ENCODE results near the gene LRRC39. TPM values are rescaled to one million over a fixed set of nuclear protein-coding genes. Genes with fewer than 3 reads are reported as not detected.
A peak's percentile ranks its signal among the peaks of the same experiment; 100 is the strongest.

The LRRC39 gene
- total RNA-seq, 4 donors from 2014 or later: 0.35 to 2.5 (median 2.3) TPM

DNA sequence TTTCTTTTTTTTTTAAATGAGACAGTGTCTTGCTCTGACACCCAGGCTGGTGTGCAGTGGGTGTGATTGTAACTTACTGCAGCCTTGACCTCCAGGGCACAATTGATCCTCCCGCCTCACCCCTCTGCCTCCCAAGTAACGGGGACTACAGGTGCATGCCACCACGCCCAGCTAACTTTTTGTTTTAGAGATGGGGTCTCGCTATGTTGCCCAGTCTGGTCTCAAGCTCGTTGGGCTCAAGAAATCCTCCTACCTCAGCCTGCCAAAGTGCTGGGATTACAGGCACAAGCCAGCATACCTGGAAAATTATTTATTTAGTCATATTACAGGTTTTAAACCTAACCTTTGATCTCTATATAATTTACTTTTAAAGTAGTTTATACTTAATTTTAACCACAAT is 13.4 kb downstream of the LRRC39 start:
- Histone ChIP-seq H3K9me3 (no peaks in the 10 kb centered on the region), H3K4me1 (no peaks in the 10 kb centered on the region), H3K36me3 (no peaks in the 10 kb centered on the region), H3K4me3 (no peak overlapping the region), H3K27ac (no peak overlapping the region), H3K27me3 (no peaks in the 10 kb centered on the region)
- TF ChIP-seq, protein P1, sequence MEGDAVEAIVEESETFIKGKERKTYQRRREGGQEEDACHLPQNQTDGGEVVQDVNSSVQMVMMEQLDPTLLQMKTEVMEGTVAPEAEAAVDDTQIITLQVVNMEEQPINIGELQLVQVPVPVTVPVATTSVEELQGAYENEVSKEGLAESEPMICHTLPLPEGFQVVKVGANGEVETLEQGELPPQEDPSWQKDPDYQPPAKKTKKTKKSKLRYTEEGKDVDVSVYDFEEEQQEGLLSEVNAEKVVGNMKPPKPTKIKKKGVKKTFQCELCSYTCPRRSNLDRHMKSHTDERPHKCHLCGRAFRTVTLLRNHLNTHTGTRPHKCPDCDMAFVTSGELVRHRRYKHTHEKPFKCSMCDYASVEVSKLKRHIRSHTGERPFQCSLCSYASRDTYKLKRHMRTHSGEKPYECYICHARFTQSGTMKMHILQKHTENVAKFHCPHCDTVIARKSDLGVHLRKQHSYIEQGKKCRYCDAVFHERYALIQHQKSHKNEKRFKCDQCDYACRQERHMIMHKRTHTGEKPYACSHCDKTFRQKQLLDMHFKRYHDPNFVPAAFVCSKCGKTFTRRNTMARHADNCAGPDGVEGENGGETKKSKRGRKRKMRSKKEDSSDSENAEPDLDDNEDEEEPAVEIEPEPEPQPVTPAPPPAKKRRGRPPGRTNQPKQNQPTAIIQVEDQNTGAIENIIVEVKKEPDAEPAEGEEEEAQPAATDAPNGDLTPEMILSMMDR (IDR thresholded peaks at IDR 0.05): no peak
- no peak for TF ChIP-seq POLR2A (IDR thresholded peaks at IDR 0.05)
- no peak for DNase-seq

DNA sequence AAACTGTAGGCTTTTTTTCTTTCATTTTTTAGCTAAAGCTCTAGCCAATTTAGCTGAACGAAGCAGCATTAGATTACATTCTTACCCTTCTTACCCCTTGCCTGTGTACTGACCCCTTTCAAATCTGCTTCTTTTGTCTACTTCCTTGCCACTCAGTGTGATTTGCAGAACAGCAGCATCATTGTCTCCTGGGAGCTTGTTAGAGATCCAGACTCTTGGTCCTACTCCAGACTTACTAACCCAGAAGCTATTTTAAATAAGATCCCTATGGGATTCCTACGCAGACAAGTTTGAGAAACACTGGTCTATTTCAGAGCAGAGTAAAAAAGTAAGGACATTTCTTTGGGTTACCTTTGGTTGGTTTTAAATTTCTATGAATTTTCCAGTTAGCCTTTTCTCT is 13.8 kb downstream of the LRRC39 start:
- H3K4me3 ChIP-seq: no peak overlapping the region
- no peak overlapping the region for H3K27ac ChIP-seq
- H3K9me3 ChIP-seq: no peaks in the 10 kb centered on the region
- H3K4me1 ChIP-seq: no peaks in the 10 kb centered on the region
- no peaks in the 10 kb centered on the region for H3K27me3 ChIP-seq
- TF ChIP-seq, protein P1 (IDR thresholded peaks at IDR 0.05): no peak
- no peak for TF ChIP-seq POLR2A (IDR thresholded peaks at IDR 0.05)
- no peak for DNase-seq
- no peaks in the 10 kb centered on the region for H3K36me3 ChIP-seq

DNA sequence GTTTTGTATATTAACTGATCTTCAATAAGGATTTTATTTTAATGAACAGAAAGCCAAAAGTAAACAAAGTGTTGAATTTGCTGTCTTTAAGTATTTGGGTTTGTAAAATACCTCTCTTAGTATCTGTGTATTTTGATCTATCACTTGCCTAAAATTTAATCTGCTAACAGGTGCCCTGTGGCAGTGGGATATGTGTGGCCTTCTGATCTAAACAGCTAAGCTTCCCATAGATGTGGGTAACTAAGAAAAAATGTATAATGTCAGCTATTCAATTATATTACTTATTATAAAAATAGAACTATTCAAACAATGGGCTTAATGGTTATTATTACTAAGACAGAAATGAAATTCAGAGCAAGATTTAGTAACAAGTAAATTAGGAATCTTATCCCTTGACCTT is 15.2 kb downstream of the LRRC39 start:
- TF ChIP-seq, protein P1 (IDR thresholded peaks at IDR 0.05): no peak
- no peak for TF ChIP-seq POLR2A (IDR thresholded peaks at IDR 0.05)
- Histone ChIP-seq H3K9me3 (no peaks in the 10 kb centered on the region), H3K27me3 (no peaks in the 10 kb centered on the region), H3K4me3 (no peak overlapping the region), H3K36me3 (no peaks in the 10 kb centered on the region), H3K4me1 (no peaks in the 10 kb centered on the region), H3K27ac (no peak overlapping the region)
- DNase-seq: no peak

DNA sequence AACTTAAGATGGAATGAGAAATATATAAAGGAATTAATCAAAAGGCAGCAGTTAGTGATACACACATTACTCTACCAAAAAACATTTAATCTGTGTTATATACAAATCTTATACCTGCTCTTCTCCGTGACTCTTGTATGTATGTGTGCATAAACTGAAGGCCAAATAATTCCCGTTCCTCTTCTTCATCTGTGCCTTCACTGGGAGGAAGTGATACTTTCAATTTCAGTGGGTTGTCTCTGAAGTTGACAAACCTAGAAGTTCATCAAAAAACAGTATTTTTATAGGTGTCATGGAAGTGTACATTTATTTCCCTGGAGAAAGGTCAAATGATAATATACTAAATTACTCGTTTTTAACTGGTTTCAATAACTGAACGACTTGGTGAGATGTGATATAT is 25.8 kb downstream of the LRRC39 start:
- Histone ChIP-seq H3K36me3 (peaks cover 0 to 17% (median 0%) of the 10 kb centered on the region in 3 donors), H3K9me3 (no peaks in the 10 kb centered on the region), H3K4me3 (no peak overlapping the region), H3K4me1 (no peaks in the 10 kb centered on the region), H3K27me3 (no peaks in the 10 kb centered on the region), H3K27ac (no peak overlapping the region)
- TF ChIP-seq, protein P1 (IDR thresholded peaks at IDR 0.05): no peak
- no peak for TF ChIP-seq POLR2A (IDR thresholded peaks at IDR 0.05)
- no peak for DNase-seq

DNA sequence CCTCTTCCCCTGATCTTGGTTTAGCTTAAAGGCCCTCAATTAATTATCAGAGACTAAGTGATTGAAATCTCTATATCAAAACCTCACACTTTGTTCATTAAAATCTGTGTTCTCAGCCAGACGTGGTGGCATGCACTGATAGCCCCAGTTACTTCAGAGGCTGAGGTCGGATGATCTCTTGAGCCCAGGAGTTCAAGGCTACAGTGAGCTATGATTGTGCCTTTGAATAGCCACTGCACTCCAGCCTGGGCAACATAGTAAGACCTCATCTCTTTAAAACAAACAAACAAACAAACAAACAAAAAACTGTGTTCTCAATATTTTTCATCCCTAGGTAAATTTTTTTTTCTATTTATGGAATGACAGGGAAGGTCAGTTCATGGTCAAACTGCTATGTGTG is 26.4 kb downstream of the LRRC39 start:
- TF ChIP-seq POLR2A (IDR thresholded peaks at IDR 0.05): no peak
- TF ChIP-seq, protein P1 (IDR thresholded peaks at IDR 0.05): no peak
- Histone ChIP-seq H3K27ac (no peak overlapping the region), H3K9me3 (no peaks in the 10 kb centered on the region), H3K36me3 (peaks cover 0 to 22% (median 0%) of the 10 kb centered on the region in 3 donors), H3K27me3 (no peaks in the 10 kb centered on the region), H3K4me1 (no peaks in the 10 kb centered on the region), H3K4me3 (no peak overlapping the region)
- DNase-seq: no peak

DNA sequence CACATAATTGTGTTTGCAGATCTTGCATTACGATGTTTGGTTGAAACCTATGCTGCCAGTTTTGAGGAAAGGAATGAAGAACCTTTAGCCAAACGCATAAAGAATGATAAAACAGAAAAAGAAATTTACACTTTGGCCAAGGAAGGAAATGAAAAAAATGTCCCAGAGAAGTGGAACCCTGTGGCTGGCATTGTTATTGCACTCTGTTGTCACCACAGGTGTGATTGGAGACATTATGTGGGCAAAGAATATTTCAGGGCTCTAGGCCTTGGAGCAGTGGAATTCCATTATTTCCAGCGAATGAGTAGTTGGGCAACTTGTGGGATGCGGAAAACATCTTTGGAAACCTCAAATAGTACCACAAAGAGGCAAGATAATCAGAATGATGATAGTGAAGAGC is 30.2 kb downstream of the LRRC39 start:
- Histone ChIP-seq H3K36me3 (peaks cover 0 to 60% (median 0%) of the 10 kb centered on the region in 3 donors), H3K27ac (no peak overlapping the region), H3K27me3 (no peaks in the 10 kb centered on the region), H3K4me1 (no peaks in the 10 kb centered on the region), H3K9me3 (no peaks in the 10 kb centered on the region), H3K4me3 (no peak overlapping the region)
- DNase-seq: no peak
- TF ChIP-seq, protein P1 (IDR thresholded peaks at IDR 0.05): peak in 1 of 6 experiments; percentile 21
- TF ChIP-seq POLR2A (IDR thresholded peaks at IDR 0.05): no peak
